Ectodermal cell (in vitro differentiated cells): ENCODE measurements around the gene NAP1L4.
A peak's percentile ranks its signal among the peaks of the same experiment; 100 is the strongest.
"Not testable (repeated sequence)": the region's sequence is repeated elsewhere in the genome, so short reads cannot be mapped to it uniquely, and the experiment has no call there.

Source experiments
- H3K27ac ChIP-seq: 2 replicates; pipeline ENCODE4 v1.7.0; 2013; ENCODE audit warnings: mild to moderate bottlenecking, low read depth, low read length; ENCODE audit not compliant: insufficient read depth, poor library complexity, severe bottlenecking
- H3K27me3 ChIP-seq: 2 replicates; pipeline ENCODE4 v1.7.0; 2013; ENCODE audit warnings: mild to moderate bottlenecking, low read length; ENCODE audit not compliant: insufficient read depth, control insufficient read depth, poor library complexity, severe bottlenecking
- H3K36me3 ChIP-seq: one replicate; pipeline ENCODE4 v1.7.0; 2013; ENCODE audit warnings: low read length; ENCODE audit not compliant: control insufficient read depth, insufficient read depth
- H3K4me1 ChIP-seq: one replicate; pipeline ENCODE4 v1.7.0; 2013; ENCODE audit warnings: low read length; ENCODE audit not compliant: control insufficient read depth, insufficient read depth
- H3K4me3 ChIP-seq: 2 replicates; pipeline ENCODE4 v1.7.0; 2013; ENCODE audit warnings: low read depth, low read length, control low read depth; ENCODE audit not compliant: insufficient read depth
- H3K9me3 ChIP-seq: 2 replicates; pipeline ENCODE4 v1.7.0; 2013; ENCODE audit warnings: mild to moderate bottlenecking, low read length, moderate library complexity; ENCODE audit not compliant: control insufficient read depth
- WGBS, 2 experiments: methylation state at CpG; one replicate each; pipeline ENCODE4 v1.1.7; 2013; ENCODE audit warnings: missing lambda C conversion rate in 2 of 2; 5-methylcytosine and 5-hydroxymethylcytosine counted together

Gene NAP1L4

GRCh38 chr11:2910401-2910955, 81.7 kb downstream of the NAP1L4 start:
- WGBS, 2 experiments = 91 to 92% methylated on average over 13 of the region's 13 CpGs
- peaks cover 5% of the 10 kb centered on the region for H3K4me1 ChIP-seq
- H3K4me3 ChIP-seq = no peak overlapping the region
- no peaks in the 10 kb centered on the region for H3K36me3 ChIP-seq
- peaks cover 19% of the 10 kb centered on the region for H3K27me3 ChIP-seq
- no peaks in the 10 kb centered on the region for H3K9me3 ChIP-seq
- H3K27ac ChIP-seq = no peak overlapping the region

GRCh38 chr11:2909133-2909902, 82.8 kb downstream of the NAP1L4 start:
- Histone ChIP-seq H3K4me3 (no peak overlapping the region), H3K27ac (no peak overlapping the region), H3K27me3 (peaks cover 19% of the 10 kb centered on the region), H3K4me1 (peaks cover 5% of the 10 kb centered on the region), H3K36me3 (no peaks in the 10 kb centered on the region), H3K9me3 (no peaks in the 10 kb centered on the region)
- WGBS, 2 experiments = 68 to 73% methylated on average over 78 of the region's 78 CpGs

- Histone ChIP-seq H3K9me3 (no peaks in the 10 kb centered on the region), H3K4me1 (peaks cover 5% of the 10 kb centered on the region), H3K27ac (no peak overlapping the region), H3K27me3 (peaks cover 19% of the 10 kb centered on the region), H3K36me3 (no peaks in the 10 kb centered on the region), H3K4me3 (no peak overlapping the region)
- 89 to 92% methylated on average over 14 of the region's 14 CpGs for WGBS, 2 experiments
Observed at GRCh38 chr11:2908130-2908529, 84.0 kb downstream of the NAP1L4 start.

GRCh38 chr11:2905299-2905698, 86.8 kb downstream of the NAP1L4 start:
- H3K27ac ChIP-seq, H3K4me1 ChIP-seq, H3K36me3 ChIP-seq, H3K4me3 ChIP-seq, H3K9me3 ChIP-seq: not testable (repeated sequence)
- H3K27me3 ChIP-seq = peaks cover 26% of the 10 kb centered on the region
- 94 to 95% methylated on average over 7 of the region's 7 CpGs for WGBS, 2 experiments

GRCh38 chr11:2904153-2905052, 87.7 kb downstream of the NAP1L4 start:
- WGBS, 2 experiments = 80 to 81% methylated on average over 21 of the region's 21 CpGs
- no peak overlapping the region for H3K4me3 ChIP-seq
- no peak overlapping the region for H3K27ac ChIP-seq
- no peaks in the 10 kb centered on the region for H3K9me3 ChIP-seq
- H3K27me3 ChIP-seq = peaks cover 21% of the 10 kb centered on the region
- no peaks in the 10 kb centered on the region for H3K36me3 ChIP-seq
- H3K4me1 ChIP-seq = peaks cover 9% of the 10 kb centered on the region

GRCh38 chr11:2903672-2904011, 88.5 kb downstream of the NAP1L4 start:
- no peak overlapping the region for H3K27ac ChIP-seq
- WGBS, 2 experiments = 70 to 75% methylated on average over 7 of the region's 7 CpGs
- peaks cover 13% of the 10 kb centered on the region for H3K27me3 ChIP-seq
- peaks cover 9% of the 10 kb centered on the region for H3K4me1 ChIP-seq
- H3K36me3 ChIP-seq = no peaks in the 10 kb centered on the region
- no peaks in the 10 kb centered on the region for H3K9me3 ChIP-seq
- no peak overlapping the region for H3K4me3 ChIP-seq

GRCh38 chr11:2902784-2903671, 89.1 kb downstream of the NAP1L4 start:
- Histone ChIP-seq H3K9me3 (no peaks in the 10 kb centered on the region), H3K4me3 (peak overlapping the region; percentile 63), H3K27me3 (peaks cover 8% of the 10 kb centered on the region), H3K36me3 (no peaks in the 10 kb centered on the region), H3K4me1 (peaks cover 9% of the 10 kb centered on the region), H3K27ac (no peak overlapping the region)
- 78 to 80% methylated on average over 23 of the region's 23 CpGs for WGBS, 2 experiments

- 3 to 4% methylated on average over 58 of the region's 58 CpGs for WGBS, 2 experiments
- H3K4me3 ChIP-seq = peak overlapping the region; percentile 63
- H3K4me1 ChIP-seq = peaks cover 9% of the 10 kb centered on the region
- H3K9me3 ChIP-seq = no peaks in the 10 kb centered on the region
- no peak overlapping the region for H3K27ac ChIP-seq
- H3K36me3 ChIP-seq = no peaks in the 10 kb centered on the region
- H3K27me3 ChIP-seq = peaks cover 8% of the 10 kb centered on the region
Observed at GRCh38 chr11:2901854-2902783, 90.0 kb downstream of the NAP1L4 start.

- Histone ChIP-seq H3K27me3 (peaks cover 8% of the 10 kb centered on the region), H3K4me3 (peak overlapping the region; percentile 63), H3K36me3 (no peaks in the 10 kb centered on the region)
Observed at GRCh38 chr11:2901196-2901796, 90.8 kb downstream of the NAP1L4 start.

More at GRCh38 chr11:2901196-2901796, 90.8 kb downstream of the NAP1L4 start:
- WGBS, 2 experiments = 82 to 87% methylated on average over 16 of the region's 16 CpGs
- no peak overlapping the region for H3K27ac ChIP-seq
- H3K4me1 ChIP-seq = peaks cover 9% of the 10 kb centered on the region
- no peaks in the 10 kb centered on the region for H3K9me3 ChIP-seq
